Stomach (tissue), 9 donors: ENCODE measurements around the gene ZFPM1. TPM values are rescaled to one million over a fixed set of nuclear protein-coding genes. Genes with fewer than 3 reads are reported as not detected.

ENCODE experiments used
- DNase-seq, 2 donors: peaks; one replicate each; pipeline versions ENCODE4 v3.0.0 to v3.0.0-alpha.2; 2013 to 2019
- H3K27ac ChIP-seq, 5 donors: fragments of 200-600 bp in 4 of 5; sonication (generic) in 4 of 5; one replicate each; pipeline ENCODE4 v1.5.1; 2013 to 2019; ENCODE audit warnings: mild to moderate bottlenecking in 1 of 5, moderate library complexity in 1 of 5
- H3K27me3 ChIP-seq, 3 donors: fragments of 200-600 bp; sonication (generic); one replicate each; pipeline ENCODE4 v1.5.1; 2017 to 2019; ENCODE audit warnings: mixed run types in 1 of 3
- H3K36me3 ChIP-seq, 4 donors: fragments of 200-600 bp; sonication (generic); 1 replicate in 3 of 4; 2 replicates in 1 of 4; pipeline ENCODE4 v1.5.1; 2016 to 2019
- H3K4me1 ChIP-seq, 4 donors: fragments of 200-600 bp; sonication (generic); one replicate each; pipeline ENCODE4 v1.5.1; 2016 to 2019
- H3K4me3 ChIP-seq, 4 donors: fragments of 200-600 bp; sonication (generic) in 3 of 4; one replicate each; pipeline ENCODE4 v1.5.1; 2016 to 2019; ENCODE audit warnings: mild to moderate bottlenecking in 1 of 4
- H3K9me3 ChIP-seq, 4 donors: fragments of 200-600 bp; sonication (generic); one replicate each; pipeline ENCODE4 v1.5.1; 2016 to 2019
- EP300 ChIP-seq: sonication (generic); formaldehyde crosslinking; IDR thresholded peaks from one replicate; pipeline ENCODE4 v1.6.1; 2017; ENCODE audit warnings: antibody characterized with exemption
- POLR2A ChIP-seq, 4 donors: fragments of 450-650 bp; IDR thresholded peaks; one replicate each; pipeline ENCODE4 v1.6.1; 2016; ENCODE audit warnings: antibody characterized with exemption in 4 of 4, control low read depth in 2 of 4, mild to moderate bottlenecking in 1 of 4, moderate library complexity in 1 of 4
- POLR2AphosphoS5 ChIP-seq, 3 donors: sonication (generic); formaldehyde crosslinking; IDR thresholded peaks; one replicate each; pipeline ENCODE4 v1.6.1; 2016; ENCODE audit warnings: antibody characterized with exemption in 3 of 3
- WGBS, 5 donors: extraction: QIAGEN DNeasy Blood & Tissue Kit in 3 of 5; methylation state at CpG; one replicate each; pipeline versions ENCODE4 v1.1.5 to v1.1.7; 2013 to 2018; 5-methylcytosine and 5-hydroxymethylcytosine counted together
- intact Hi-C: fragments of 100-400 bp; cut with DNase I; formaldehyde crosslinking; loops from one replicate; pipeline ENCODE4 v1.15.1; 2023; ENCODE audit warnings: low total_unique reads
- polyA plus RNA-seq, 3 donors: library from polyadenylated mRNA; stranded (reverse); fragments of 200-250 nt; gene quantifications; one replicate each; pipeline ENCODE4 v1.2.3, GENCODE V29; 2013
- total RNA-seq, 5 donors: library from RNA; depleted of rRNA; stranded (reverse); fragments of >200 nt; gene quantifications; one replicate each; pipeline versions ENCODE4 v1.1.0 to v1.2.3, GENCODE V29; 2014 to 2016
- TF ChIP-seq, protein P1 (sequence below), 7 experiments: fragments of 450-650 bp in 4 of 7; fragments of 200-600 bp in 3 of 7; sonication (generic) in 3 of 7; IDR thresholded peaks; one replicate each; pipeline ENCODE4 v1.5.1; 2016 to 2019; ENCODE audit warnings: antibody characterized with exemption in 7 of 7, control low read depth in 2 of 7, mild to moderate bottlenecking in 1 of 7
- donor health status: healthy with polysubstance abuse.
- donor health status: Bipolar disorder and iron deficiency.
- donor health status: healthy.

The ZFPM1 gene
- total and polyA plus RNA-seq, 8 donors: 3.9 to 85.7 (median 12.9) TPM

DNA sequence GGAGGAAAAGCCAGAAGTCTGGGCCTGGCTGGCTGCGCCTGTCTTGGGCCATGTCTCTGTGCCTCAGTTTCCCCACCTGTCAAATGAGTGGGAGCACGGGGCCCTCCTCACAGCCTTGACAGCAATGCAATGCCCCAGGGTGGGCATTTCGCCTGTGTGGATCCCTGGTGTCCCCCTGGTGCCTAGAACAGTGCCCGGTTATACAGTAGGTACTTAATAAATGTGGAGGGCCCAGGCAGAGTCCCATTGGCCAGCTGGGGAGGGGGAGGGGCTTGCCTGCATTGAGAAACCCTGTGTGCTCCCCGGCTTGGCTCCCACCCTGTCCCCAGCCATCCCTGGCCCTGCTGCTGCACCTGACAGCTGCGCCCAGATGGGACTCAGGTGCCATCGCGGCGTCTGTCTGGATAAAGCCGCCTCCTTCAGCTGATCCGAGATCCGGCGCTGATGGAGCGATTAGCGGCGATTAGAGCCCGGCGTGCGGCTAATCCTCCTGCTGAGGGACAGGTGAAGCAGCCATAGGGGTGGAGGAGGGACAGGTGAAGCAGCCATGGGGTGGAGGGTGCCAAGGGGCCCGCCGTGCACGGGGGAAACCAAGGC is 12.4 kb downstream of the ZFPM1 start:
- Histone ChIP-seq H3K27me3 (peaks cover 0 to 37% (median 0%) of the 10 kb centered on the region in 3 donors), H3K9me3 (no peaks in the 10 kb centered on the region), H3K36me3 (no peaks in the 10 kb centered on the region), H3K4me1 (peaks cover 54 to 98% (median 92%) of the 10 kb centered on the region in 4 donors), H3K4me3 (no peak overlapping the region), H3K27ac (peak overlapping the region in 2 of 5 donors; percentile 34 to 60)
- intact Hi-C loops: no loop called here
- no peak for TF ChIP-seq POLR2A (IDR thresholded peaks at IDR 0.05)
- TF ChIP-seq POLR2AphosphoS5 (IDR thresholded peaks at IDR 0.05): no peak
- TF ChIP-seq EP300: no peak
- TF ChIP-seq, protein P1, sequence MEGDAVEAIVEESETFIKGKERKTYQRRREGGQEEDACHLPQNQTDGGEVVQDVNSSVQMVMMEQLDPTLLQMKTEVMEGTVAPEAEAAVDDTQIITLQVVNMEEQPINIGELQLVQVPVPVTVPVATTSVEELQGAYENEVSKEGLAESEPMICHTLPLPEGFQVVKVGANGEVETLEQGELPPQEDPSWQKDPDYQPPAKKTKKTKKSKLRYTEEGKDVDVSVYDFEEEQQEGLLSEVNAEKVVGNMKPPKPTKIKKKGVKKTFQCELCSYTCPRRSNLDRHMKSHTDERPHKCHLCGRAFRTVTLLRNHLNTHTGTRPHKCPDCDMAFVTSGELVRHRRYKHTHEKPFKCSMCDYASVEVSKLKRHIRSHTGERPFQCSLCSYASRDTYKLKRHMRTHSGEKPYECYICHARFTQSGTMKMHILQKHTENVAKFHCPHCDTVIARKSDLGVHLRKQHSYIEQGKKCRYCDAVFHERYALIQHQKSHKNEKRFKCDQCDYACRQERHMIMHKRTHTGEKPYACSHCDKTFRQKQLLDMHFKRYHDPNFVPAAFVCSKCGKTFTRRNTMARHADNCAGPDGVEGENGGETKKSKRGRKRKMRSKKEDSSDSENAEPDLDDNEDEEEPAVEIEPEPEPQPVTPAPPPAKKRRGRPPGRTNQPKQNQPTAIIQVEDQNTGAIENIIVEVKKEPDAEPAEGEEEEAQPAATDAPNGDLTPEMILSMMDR (IDR thresholded peaks at IDR 0.05): no peak
- DNase-seq: no peak
- 80 to 89% (median 87%) methylated on average over 16 to 22 of the region's 22 CpGs for WGBS, 5 donors

DNA sequence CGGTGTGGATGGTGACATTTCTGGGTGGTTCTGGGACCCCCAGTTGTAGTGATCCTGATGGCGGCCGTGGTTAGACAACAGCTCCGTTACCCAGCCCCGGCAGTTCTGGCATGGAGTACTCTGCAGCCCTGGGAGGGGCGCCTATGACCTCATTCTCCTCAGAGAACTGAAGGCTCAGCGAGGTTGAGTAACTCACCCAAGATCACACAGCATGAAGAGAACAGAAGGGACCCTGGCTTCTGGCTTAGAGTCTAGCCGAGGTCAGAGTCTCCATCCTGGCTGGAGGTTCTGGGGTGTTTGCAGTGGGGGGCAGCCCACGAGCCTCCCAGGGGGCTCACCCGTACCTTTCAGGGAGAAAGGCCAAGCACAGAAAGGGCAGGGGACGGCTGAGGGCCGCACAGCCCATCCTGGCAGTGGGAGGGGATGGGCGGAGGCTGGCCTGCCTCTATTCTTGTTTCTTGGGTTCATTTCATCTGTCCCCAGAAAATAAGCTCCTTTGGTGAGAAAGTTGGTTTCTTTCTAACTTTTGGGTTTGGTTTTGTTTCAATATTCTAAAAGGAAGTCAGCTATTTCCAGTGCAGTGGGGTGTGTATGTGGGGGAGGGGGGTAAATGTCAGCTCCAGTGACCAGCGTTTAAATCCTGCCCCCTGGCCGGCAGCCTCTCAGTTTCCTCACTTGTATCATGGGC is 13.2 kb downstream of the ZFPM1 start:
- intact Hi-C loops: no loop called here
- TF ChIP-seq EP300: no peak
- no peak for TF ChIP-seq POLR2A (IDR thresholded peaks at IDR 0.05)
- no peak for TF ChIP-seq POLR2AphosphoS5 (IDR thresholded peaks at IDR 0.05)
- TF ChIP-seq, protein P1 (IDR thresholded peaks at IDR 0.05): no peak
- Histone ChIP-seq H3K4me3 (no peak overlapping the region), H3K9me3 (no peaks in the 10 kb centered on the region), H3K4me1 (peaks cover 56 to 93% (median 91%) of the 10 kb centered on the region in 4 donors), H3K27me3 (peaks cover 0 to 37% (median 0%) of the 10 kb centered on the region in 3 donors), H3K36me3 (no peaks in the 10 kb centered on the region), H3K27ac (peak overlapping the region in 2 of 5 donors; percentile 32 to 52)
- 52 to 74% (median 60%) methylated on average over 15 of the region's 15 CpGs for WGBS, 5 donors
- DNase-seq: no peak

DNA sequence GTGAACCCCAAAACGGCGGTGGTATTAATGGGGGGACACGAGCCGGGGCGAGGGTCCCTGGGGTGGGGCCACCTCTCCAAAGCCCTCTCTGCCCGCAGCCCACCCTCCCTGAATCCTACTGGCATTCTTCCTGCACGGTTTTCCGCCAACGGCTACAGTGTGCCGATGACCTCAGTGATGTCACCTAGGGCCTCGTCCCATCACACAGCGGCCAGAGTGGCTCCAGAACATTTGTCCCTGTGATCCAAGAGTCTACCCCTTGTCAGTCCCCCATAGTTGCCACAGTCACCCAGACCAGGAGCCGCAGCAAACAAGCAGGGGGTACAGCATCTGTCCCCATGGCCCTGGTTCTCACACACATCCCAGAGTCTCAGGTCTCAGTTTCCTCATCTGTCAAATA is 13.9 kb downstream of the ZFPM1 start:
- Histone ChIP-seq H3K9me3 (no peaks in the 10 kb centered on the region), H3K4me1 (peaks cover 58 to 93% (median 91%) of the 10 kb centered on the region in 4 donors), H3K27ac (peak overlapping the region in 2 of 5 donors; percentile 32 to 52), H3K4me3 (no peak overlapping the region), H3K27me3 (peaks cover 0 to 34% (median 0%) of the 10 kb centered on the region in 3 donors), H3K36me3 (no peaks in the 10 kb centered on the region)
- TF ChIP-seq EP300: no peak
- TF ChIP-seq POLR2AphosphoS5 (IDR thresholded peaks at IDR 0.05): no peak
- no peak for TF ChIP-seq POLR2A (IDR thresholded peaks at IDR 0.05)
- 76 to 82% (median 80%) methylated on average over 12 to 13 of the region's 13 CpGs for WGBS, 5 donors
- DNase-seq: no peak
- intact Hi-C loops: no loop called here

DNA sequence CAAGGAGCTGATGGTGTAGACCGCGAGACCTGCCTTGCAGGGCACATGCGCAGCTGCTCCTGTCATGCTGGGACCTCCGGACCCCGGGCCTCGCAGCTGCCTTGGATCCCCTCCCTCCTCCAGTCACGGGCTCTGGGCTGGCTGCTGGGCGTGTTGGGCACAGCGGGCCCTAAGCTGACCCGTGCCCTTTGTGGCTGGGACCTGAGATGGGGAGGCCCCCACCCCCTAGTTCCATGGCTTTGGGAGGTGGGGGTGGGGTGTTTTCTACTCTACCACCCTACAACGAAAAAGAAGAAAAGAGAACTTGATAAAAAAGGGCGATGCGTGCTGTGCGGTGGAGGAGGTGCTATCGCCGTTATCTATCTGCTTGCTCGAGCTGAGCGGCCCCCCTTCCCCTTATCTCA is 14.5 kb downstream of the ZFPM1 start:
- Histone ChIP-seq H3K4me1 (peaks cover 58 to 93% (median 90%) of the 10 kb centered on the region in 4 donors), H3K36me3 (no peaks in the 10 kb centered on the region), H3K9me3 (no peaks in the 10 kb centered on the region), H3K4me3 (no peak overlapping the region), H3K27me3 (peaks cover 0 to 28% (median 0%) of the 10 kb centered on the region in 3 donors), H3K27ac (peak overlapping the region in 2 of 5 donors; percentile 20 to 52)
- 31 to 58% (median 54%) methylated on average over 16 to 18 of the region's 18 CpGs for WGBS, 5 donors
- no peak for DNase-seq
- intact Hi-C loops: no loop called here
- TF ChIP-seq POLR2AphosphoS5 (IDR thresholded peaks at IDR 0.05) (no peak), EP300 (no peak)
- TF ChIP-seq, protein P1 (IDR thresholded peaks at IDR 0.05): no peak
